ENCODE measurements around the gene MBOAT7. TPM values are rescaled to one million over a fixed set of nuclear protein-coding genes. Genes with fewer than 3 reads are reported as not detected.

MBOAT7 gene
- total and polyA plus RNA-seq, 2 donors: 8.2 to 24.6 TPM

- Histone ChIP-seq H3K4me3 (ENCODE audit: low read length in 2 of 2) (no peak overlapping the region), H3K27ac (ENCODE audit: low read depth in 1 of 2, low read length in 1 of 2) (no peak overlapping the region), H3K36me3 (ENCODE audit: control insufficient read depth in 2 of 2, insufficient read depth in 2 of 2, low read length in 1 of 2) (peaks cover 26 to 27% of the 10 kb centered on the region in 2 donors), H3K27me3 (ENCODE audit: control insufficient read depth in 2 of 2, insufficient read depth in 1 of 2, low read length in 1 of 2) (peaks cover 0 to 4% of the 10 kb centered on the region in 2 donors), H3K9me3 (ENCODE audit: control insufficient read depth in 2 of 2, insufficient read depth in 1 of 2, low read length in 1 of 2) (peaks cover 2 to 4% of the 10 kb centered on the region in 2 donors), H3K4me1 (ENCODE audit: control insufficient read depth in 2 of 2, insufficient read depth in 2 of 2, low read length in 2 of 2) (peaks cover 12 to 13% of the 10 kb centered on the region in 2 donors)
- DNase-seq (ENCODE audit: low read depth in 6 of 9, low spot score in 9 of 9): peak in 2 of 9 donors; percentile 55 to 60
- WGBS: 94% methylated on average over 10 of the region's 10 CpGs
Measured at GRCh38 chr19:54133312-54133956, 55.9 kb downstream of the MBOAT7 start.

- WGBS: 97% methylated on average over 20 of the region's 20 CpGs
- H3K36me3 ChIP-seq (ENCODE audit: control insufficient read depth in 2 of 2, insufficient read depth in 2 of 2, low read length in 1 of 2): peaks cover 44 to 56% of the 10 kb centered on the region in 2 donors
- no peaks in the 10 kb centered on the region for H3K27me3 ChIP-seq (ENCODE audit: control insufficient read depth in 2 of 2, insufficient read depth in 1 of 2, low read length in 1 of 2)
- H3K27ac ChIP-seq (ENCODE audit: low read depth in 1 of 2, low read length in 1 of 2): no peak overlapping the region
- H3K4me1 ChIP-seq (ENCODE audit: control insufficient read depth in 2 of 2, insufficient read depth in 2 of 2, low read length in 2 of 2): no peaks in the 10 kb centered on the region
- no peak overlapping the region for H3K4me3 ChIP-seq (ENCODE audit: low read length in 2 of 2)
- peaks cover 2 to 4% of the 10 kb centered on the region in 2 donors for H3K9me3 ChIP-seq (ENCODE audit: control insufficient read depth in 2 of 2, insufficient read depth in 1 of 2, low read length in 1 of 2)
- no peak for DNase-seq (ENCODE audit: low read depth in 6 of 9, low spot score in 9 of 9)
Measured at GRCh38 chr19:54129617-54129996, 59.8 kb downstream of the MBOAT7 start.

GRCh38 chr19:54128796-54129616, 60.4 kb downstream of the MBOAT7 start:
- no peak for DNase-seq (ENCODE audit: low read depth in 6 of 9, low spot score in 9 of 9)
- Histone ChIP-seq H3K36me3 (ENCODE audit: control insufficient read depth in 2 of 2, insufficient read depth in 2 of 2, low read length in 1 of 2) (peaks cover 49 to 62% of the 10 kb centered on the region in 2 donors), H3K4me1 (ENCODE audit: control insufficient read depth in 2 of 2, insufficient read depth in 2 of 2, low read length in 2 of 2) (no peaks in the 10 kb centered on the region), H3K4me3 (ENCODE audit: low read length in 2 of 2) (no peak overlapping the region), H3K27me3 (ENCODE audit: control insufficient read depth in 2 of 2, insufficient read depth in 1 of 2, low read length in 1 of 2) (no peaks in the 10 kb centered on the region), H3K9me3 (ENCODE audit: control insufficient read depth in 2 of 2, insufficient read depth in 1 of 2, low read length in 1 of 2) (peaks cover 2 to 4% of the 10 kb centered on the region in 2 donors), H3K27ac (ENCODE audit: low read depth in 1 of 2, low read length in 1 of 2) (no peak overlapping the region)
- whole genome bisulfite sequencing: 99% methylated on average over 41 of the region's 41 CpGs

- Histone ChIP-seq H3K27me3 (ENCODE audit: control insufficient read depth in 2 of 2, insufficient read depth in 1 of 2, low read length in 1 of 2) (no peaks in the 10 kb centered on the region), H3K4me3 (ENCODE audit: low read length in 2 of 2) (no peak overlapping the region), H3K36me3 (ENCODE audit: control insufficient read depth in 2 of 2, insufficient read depth in 2 of 2, low read length in 1 of 2) (peaks cover 55 to 68% of the 10 kb centered on the region in 2 donors), H3K9me3 (ENCODE audit: control insufficient read depth in 2 of 2, insufficient read depth in 1 of 2, low read length in 1 of 2) (no peaks in the 10 kb centered on the region), H3K4me1 (ENCODE audit: control insufficient read depth in 2 of 2, insufficient read depth in 2 of 2, low read length in 2 of 2) (no peaks in the 10 kb centered on the region), H3K27ac (ENCODE audit: low read depth in 1 of 2, low read length in 1 of 2) (no peak overlapping the region)
- WGBS: 94% methylated on average over 20 of the region's 20 CpGs
- DNase-seq (ENCODE audit: low read depth in 6 of 9, low spot score in 9 of 9): no peak
Measured at GRCh38 chr19:54128441-54128725, 61.0 kb downstream of the MBOAT7 start.

- 95% methylated on average over 44 of the region's 44 CpGs for WGBS
- peaks cover 57 to 73% of the 10 kb centered on the region in 2 donors for H3K36me3 ChIP-seq (ENCODE audit: control insufficient read depth in 2 of 2, insufficient read depth in 2 of 2, low read length in 1 of 2)
- DNase-seq (ENCODE audit: low read depth in 6 of 9, low spot score in 9 of 9): no peak
- H3K4me1 ChIP-seq (ENCODE audit: control insufficient read depth in 2 of 2, insufficient read depth in 2 of 2, low read length in 2 of 2): no peaks in the 10 kb centered on the region
- no peaks in the 10 kb centered on the region for H3K27me3 ChIP-seq (ENCODE audit: control insufficient read depth in 2 of 2, insufficient read depth in 1 of 2, low read length in 1 of 2)
- H3K27ac ChIP-seq (ENCODE audit: low read depth in 1 of 2, low read length in 1 of 2): no peak overlapping the region
- no peak overlapping the region for H3K4me3 ChIP-seq (ENCODE audit: low read length in 2 of 2)
- no peaks in the 10 kb centered on the region for H3K9me3 ChIP-seq (ENCODE audit: control insufficient read depth in 2 of 2, insufficient read depth in 1 of 2, low read length in 1 of 2)
Measured at GRCh38 chr19:54127688-54128440, 61.5 kb downstream of the MBOAT7 start.

GRCh38 chr19:54125713-54126112, 63.7 kb downstream of the MBOAT7 start:
- Histone ChIP-seq H3K27ac (ENCODE audit: low read depth in 1 of 2, low read length in 1 of 2) (no peak overlapping the region), H3K27me3 (ENCODE audit: control insufficient read depth in 2 of 2, insufficient read depth in 1 of 2, low read length in 1 of 2) (no peaks in the 10 kb centered on the region), H3K4me1 (ENCODE audit: control insufficient read depth in 2 of 2, insufficient read depth in 2 of 2, low read length in 2 of 2) (no peaks in the 10 kb centered on the region), H3K36me3 (ENCODE audit: control insufficient read depth in 2 of 2, insufficient read depth in 2 of 2, low read length in 1 of 2) (peaks cover 59 to 83% of the 10 kb centered on the region in 2 donors), H3K9me3 (ENCODE audit: control insufficient read depth in 2 of 2, insufficient read depth in 1 of 2, low read length in 1 of 2) (no peaks in the 10 kb centered on the region), H3K4me3 (ENCODE audit: low read length in 2 of 2) (no peak overlapping the region)
- no peak for DNase-seq (ENCODE audit: low read depth in 6 of 9, low spot score in 9 of 9)
- 96% methylated on average over 9 of the region's 9 CpGs for WGBS

- H3K9me3 ChIP-seq (ENCODE audit: control insufficient read depth in 2 of 2, insufficient read depth in 1 of 2, low read length in 1 of 2): no peaks in the 10 kb centered on the region
- no peak overlapping the region for H3K27ac ChIP-seq (ENCODE audit: low read depth in 1 of 2, low read length in 1 of 2)
- WGBS: 98% methylated on average over 19 of the region's 19 CpGs
- H3K4me1 ChIP-seq (ENCODE audit: control insufficient read depth in 2 of 2, insufficient read depth in 2 of 2, low read length in 2 of 2): no peaks in the 10 kb centered on the region
- DNase-seq (ENCODE audit: low read depth in 6 of 9, low spot score in 9 of 9): no peak
- H3K27me3 ChIP-seq (ENCODE audit: control insufficient read depth in 2 of 2, insufficient read depth in 1 of 2, low read length in 1 of 2): no peaks in the 10 kb centered on the region
- H3K36me3 ChIP-seq (ENCODE audit: control insufficient read depth in 2 of 2, insufficient read depth in 2 of 2, low read length in 1 of 2): peaks cover 62 to 86% of the 10 kb centered on the region in 2 donors
- H3K4me3 ChIP-seq (ENCODE audit: low read length in 2 of 2): no peak overlapping the region
Measured at GRCh38 chr19:54124393-54124792, 65.0 kb downstream of the MBOAT7 start.

- Histone ChIP-seq H3K4me1 (ENCODE audit: control insufficient read depth in 2 of 2, insufficient read depth in 2 of 2, low read length in 2 of 2) (no peaks in the 10 kb centered on the region), H3K36me3 (ENCODE audit: control insufficient read depth in 2 of 2, insufficient read depth in 2 of 2, low read length in 1 of 2) (peaks cover 59 to 79% of the 10 kb centered on the region in 2 donors), H3K27me3 (ENCODE audit: control insufficient read depth in 2 of 2, insufficient read depth in 1 of 2, low read length in 1 of 2) (no peaks in the 10 kb centered on the region), H3K27ac (ENCODE audit: low read depth in 1 of 2, low read length in 1 of 2) (no peak overlapping the region), H3K4me3 (ENCODE audit: low read length in 2 of 2) (no peak overlapping the region), H3K9me3 (ENCODE audit: control insufficient read depth in 2 of 2, insufficient read depth in 1 of 2, low read length in 1 of 2) (no peaks in the 10 kb centered on the region)
- no peak for DNase-seq (ENCODE audit: low read depth in 6 of 9, low spot score in 9 of 9)
- WGBS: 98% methylated on average over 17 of the region's 17 CpGs
Measured at GRCh38 chr19:54123682-54124081, 65.7 kb downstream of the MBOAT7 start.
